ENCODE results near the gene ARID3B.

DNA sequence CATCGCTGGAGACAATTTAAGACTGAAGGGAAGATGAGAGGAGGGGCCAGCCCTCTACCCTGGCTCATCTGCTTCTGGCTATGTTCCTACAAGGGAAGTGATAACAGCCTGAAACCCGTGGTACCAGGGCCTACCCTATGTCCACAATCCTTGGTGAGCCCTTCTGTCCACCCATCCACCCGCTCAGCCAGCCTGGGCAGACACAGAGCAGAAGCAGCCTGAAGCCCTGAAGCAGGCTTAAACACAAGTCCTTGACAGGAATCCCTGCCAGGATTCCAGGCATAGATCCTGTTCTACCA lies 90.0 kb downstream of the ARID3B start:
- no peak; the same call in 1 of the 2 replicates for TF ChIP-seq POLR2AphosphoS5 (IDR thresholded peaks at IDR 0.05; ENCODE audit: borderline replicate concordance, low read depth, low read length)
- TF ChIP-seq EZH2 (IDR thresholded peaks at IDR 0.05): no peak

Data from SK-N-MC (cell line).